Testis (tissue), 2 donors: ENCODE results near the gene GLDN.

Source experiments
- POLR2A ChIP-seq: fragments of 450-650 bp; IDR thresholded peaks from one replicate; pipeline ENCODE4 v1.6.1; 2017; ENCODE audit warnings: antibody characterized with exemption, mild to moderate bottlenecking, moderate library complexity
- TF ChIP-seq, protein P1 (sequence below), 3 experiments: fragments of 450-650 bp in 2 of 3; fragments of 200-600 bp in 1 of 3; sonication (generic) in 1 of 3; IDR thresholded peaks; one replicate each; pipeline ENCODE4 v1.5.1; 2016 to 2019; ENCODE audit warnings: antibody characterized with exemption in 3 of 3, mild to moderate bottlenecking in 2 of 3, moderate library complexity in 1 of 3

- TF ChIP-seq, protein P1, sequence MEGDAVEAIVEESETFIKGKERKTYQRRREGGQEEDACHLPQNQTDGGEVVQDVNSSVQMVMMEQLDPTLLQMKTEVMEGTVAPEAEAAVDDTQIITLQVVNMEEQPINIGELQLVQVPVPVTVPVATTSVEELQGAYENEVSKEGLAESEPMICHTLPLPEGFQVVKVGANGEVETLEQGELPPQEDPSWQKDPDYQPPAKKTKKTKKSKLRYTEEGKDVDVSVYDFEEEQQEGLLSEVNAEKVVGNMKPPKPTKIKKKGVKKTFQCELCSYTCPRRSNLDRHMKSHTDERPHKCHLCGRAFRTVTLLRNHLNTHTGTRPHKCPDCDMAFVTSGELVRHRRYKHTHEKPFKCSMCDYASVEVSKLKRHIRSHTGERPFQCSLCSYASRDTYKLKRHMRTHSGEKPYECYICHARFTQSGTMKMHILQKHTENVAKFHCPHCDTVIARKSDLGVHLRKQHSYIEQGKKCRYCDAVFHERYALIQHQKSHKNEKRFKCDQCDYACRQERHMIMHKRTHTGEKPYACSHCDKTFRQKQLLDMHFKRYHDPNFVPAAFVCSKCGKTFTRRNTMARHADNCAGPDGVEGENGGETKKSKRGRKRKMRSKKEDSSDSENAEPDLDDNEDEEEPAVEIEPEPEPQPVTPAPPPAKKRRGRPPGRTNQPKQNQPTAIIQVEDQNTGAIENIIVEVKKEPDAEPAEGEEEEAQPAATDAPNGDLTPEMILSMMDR (IDR thresholded peaks at IDR 0.05), result no peak
- no peak for TF ChIP-seq POLR2A
Observed at GRCh38 chr15:51314391-51315337, 26.8 kb upstream of the GLDN start.
